Kasumi-1 (cell line): ENCODE data around the gene DUSP11.
"Not testable (repeated sequence)": the region's sequence is repeated elsewhere in the genome, so short reads cannot be mapped to it uniquely, and the experiment has no call there.

ENCODE experiments used
- DNase-seq, 2 experiments: peaks; one replicate each; lab custom pipeline; 2025; lab: John Stamatoyannopoulos, UW

DUSP11 gene

GRCh38 chr2:73717695-73718094, 62.2 kb downstream of the DUSP11 start:
- DNase-seq, result not testable (repeated sequence)

GRCh38 chr2:73717251-73717606, 62.7 kb downstream of the DUSP11 start:
- no peak for DNase-seq

- DNase-seq, result no peak
Observed at GRCh38 chr2:73716543-73717250, 63.2 kb downstream of the DUSP11 start.

- no peak for DNase-seq
Observed at GRCh38 chr2:73714091-73714490, 65.8 kb downstream of the DUSP11 start.
